ENCODE data around the gene DPF3. TPM values are rescaled to one million over a fixed set of nuclear protein-coding genes. Genes with fewer than 3 reads are reported as not detected.

DPF3 gene
- total RNA-seq, 1 donor from 2014 or later = 0.90 TPM

DNA sequence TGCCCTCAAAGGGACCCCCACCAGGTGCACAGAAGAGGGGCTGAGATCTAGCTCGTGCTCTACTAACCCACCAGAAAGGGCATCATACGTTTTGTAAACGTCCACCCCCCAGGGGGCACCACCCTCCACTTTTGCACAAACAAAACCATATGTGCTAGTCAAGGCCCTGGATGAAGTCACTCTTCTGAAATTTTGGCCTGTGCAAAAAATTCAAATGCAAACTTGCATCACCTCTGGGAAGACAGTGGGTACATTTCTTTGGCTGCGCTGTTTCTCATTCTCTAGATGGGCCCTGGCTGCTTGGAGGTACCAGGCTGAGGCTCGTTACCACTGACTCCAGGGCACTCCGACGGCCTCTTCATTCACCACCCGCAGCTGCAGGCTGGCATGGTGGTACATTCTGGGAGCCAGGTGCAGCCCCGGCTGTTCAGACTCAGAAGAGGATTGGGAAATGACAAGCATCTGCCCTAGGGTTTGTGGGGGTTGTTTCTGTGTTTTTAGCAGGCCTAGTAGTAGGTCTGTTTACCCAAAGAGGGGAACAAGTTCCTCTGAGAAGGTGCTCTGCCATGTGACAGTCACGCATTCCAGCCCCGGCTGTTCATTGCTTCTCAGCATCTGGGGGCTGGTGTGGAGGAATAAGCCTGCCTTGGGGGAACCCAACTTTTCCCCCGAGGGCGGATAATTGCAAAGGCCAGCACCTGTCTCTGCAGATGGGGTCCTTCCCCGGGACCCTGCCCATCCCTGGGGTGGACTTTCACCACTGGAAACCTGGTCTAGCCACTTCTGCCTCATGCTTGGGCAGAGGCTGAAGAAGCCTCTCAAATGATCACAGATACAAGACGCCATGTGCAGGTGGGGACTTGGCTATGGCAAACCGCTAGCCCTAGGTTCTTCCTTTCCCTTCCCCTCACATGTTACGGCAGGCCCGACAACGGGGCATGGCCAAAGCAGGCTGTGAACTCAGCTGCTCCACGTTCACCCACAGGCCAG lies 147.6 kb downstream of the DPF3 start:
- DNase-seq (no peak), ATAC-seq (no peak)
- Histone ChIP-seq H3K4me3 (no peak overlapping the region), H3K36me3 (no peaks in the 10 kb centered on the region), H3K27me3 (no peaks in the 10 kb centered on the region), H3K27ac (no peak overlapping the region), H3K4me1 (no peaks in the 10 kb centered on the region), H3K9me3 (no peaks in the 10 kb centered on the region)
- no peak for TF ChIP-seq CTCF (IDR thresholded peaks at IDR 0.05)
- intact Hi-C loops (cut with DNase I) = no loop called here

- Histone ChIP-seq H3K4me3 (no peak overlapping the region), H3K9me3 (no peaks in the 10 kb centered on the region), H3K27me3 (no peaks in the 10 kb centered on the region), H3K27ac (no peak overlapping the region), H3K36me3 (no peaks in the 10 kb centered on the region), H3K4me1 (no peaks in the 10 kb centered on the region)
- no peak for TF ChIP-seq CTCF (IDR thresholded peaks at IDR 0.05)
- intact Hi-C loops (cut with DNase I) = no loop called here
- ATAC-seq (no peak), DNase-seq (no peak)
Observed at GRCh38 chr14:72745546-72745945, 148.4 kb downstream of the DPF3 start.

DNA sequence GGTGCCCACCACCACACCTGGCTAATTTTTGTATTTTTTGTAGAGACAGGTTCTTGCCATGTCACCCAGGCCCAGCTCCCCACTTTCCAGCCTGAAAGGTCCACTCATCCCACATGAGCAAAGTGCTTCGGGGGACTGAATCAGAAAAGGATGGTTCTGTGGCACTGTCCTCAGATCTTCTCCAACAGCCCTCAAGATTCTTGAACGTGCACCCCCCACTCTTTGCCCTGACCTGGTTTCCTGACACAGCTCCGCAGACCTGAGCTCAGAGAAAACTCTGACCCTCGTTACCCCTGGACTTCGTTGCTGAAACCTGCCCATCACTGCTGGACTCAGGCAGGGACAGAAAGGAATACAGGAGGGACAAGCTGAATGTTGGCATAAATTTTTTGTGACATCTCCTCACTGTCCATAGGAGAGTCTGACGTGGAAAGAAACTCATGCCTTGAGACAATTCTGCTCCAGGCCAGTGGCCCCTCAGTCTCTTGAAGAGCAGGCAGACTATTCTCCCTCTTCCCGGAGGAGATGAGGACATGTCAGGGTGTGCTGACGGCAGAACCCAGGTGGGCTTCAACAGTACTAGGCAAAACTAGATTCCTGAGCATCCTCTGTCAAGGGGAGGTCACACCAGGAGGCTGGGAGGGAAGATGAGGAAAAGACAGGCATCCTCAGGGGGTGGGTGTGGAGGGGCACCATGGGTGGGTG lies 149.3 kb downstream of the DPF3 start:
- intact Hi-C loops (cut with DNase I) = no loop called here
- H3K27ac ChIP-seq = no peak overlapping the region
- H3K36me3 ChIP-seq = no peaks in the 10 kb centered on the region
- H3K9me3 ChIP-seq = no peaks in the 10 kb centered on the region
- TF ChIP-seq CTCF (IDR thresholded peaks at IDR 0.05) = no peak
- ATAC-seq = no peak
- no peak overlapping the region for H3K4me3 ChIP-seq
- DNase-seq = no peak
- no peaks in the 10 kb centered on the region for H3K4me1 ChIP-seq
- H3K27me3 ChIP-seq = no peaks in the 10 kb centered on the region

DNA sequence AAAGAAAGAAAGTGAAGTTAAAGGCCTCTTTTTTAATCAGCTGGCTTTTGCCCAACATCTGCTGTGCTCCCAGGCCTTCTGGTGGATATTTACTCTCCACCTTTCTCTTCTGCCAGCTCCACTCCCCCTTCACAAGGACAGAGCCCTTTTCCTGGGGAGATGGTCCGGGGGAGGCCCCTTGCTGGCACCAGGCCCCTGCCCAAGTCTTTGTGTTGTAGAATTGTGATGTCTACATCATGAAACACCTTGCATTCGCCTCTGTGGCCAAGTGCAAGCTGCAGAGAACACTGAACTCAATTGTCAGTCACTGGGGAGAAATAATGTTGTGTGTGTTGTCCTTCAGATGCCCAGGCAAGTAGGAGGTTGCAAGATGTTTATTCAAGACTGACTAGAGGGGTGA lies 150.3 kb downstream of the DPF3 start:
- H3K36me3 ChIP-seq = no peaks in the 10 kb centered on the region
- H3K4me1 ChIP-seq = no peaks in the 10 kb centered on the region
- ATAC-seq = no peak
- DNase-seq = no peak
- intact Hi-C loops (cut with DNase I) = no loop called here
- no peaks in the 10 kb centered on the region for H3K27me3 ChIP-seq
- no peaks in the 10 kb centered on the region for H3K9me3 ChIP-seq
- H3K27ac ChIP-seq = no peak overlapping the region
- TF ChIP-seq CTCF (IDR thresholded peaks at IDR 0.05) = no peak
- no peak overlapping the region for H3K4me3 ChIP-seq

DNA sequence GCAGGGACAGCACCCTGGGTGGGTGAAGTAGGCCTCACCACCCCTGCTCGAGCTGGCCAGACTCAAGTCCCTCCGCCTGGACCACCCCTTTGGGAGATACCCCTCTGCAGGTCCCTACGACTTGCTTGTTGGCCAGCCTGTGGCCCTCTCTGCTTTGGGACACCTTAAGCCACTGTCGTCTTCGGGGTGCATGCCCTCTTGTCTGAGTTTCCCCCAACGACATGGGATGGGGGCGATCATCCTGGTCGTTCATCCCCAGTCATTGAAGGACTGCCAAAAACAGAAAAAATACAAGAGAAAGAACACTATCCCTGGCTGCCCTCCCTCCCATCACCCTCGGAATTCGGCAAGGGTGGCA lies 151.1 kb downstream of the DPF3 start:
- no peaks in the 10 kb centered on the region for H3K27me3 ChIP-seq
- no peaks in the 10 kb centered on the region for H3K4me1 ChIP-seq
- H3K36me3 ChIP-seq = no peaks in the 10 kb centered on the region
- H3K9me3 ChIP-seq = no peaks in the 10 kb centered on the region
- TF ChIP-seq CTCF (IDR thresholded peaks at IDR 0.05) = no peak
- H3K4me3 ChIP-seq = no peak overlapping the region
- no peak overlapping the region for H3K27ac ChIP-seq
- intact Hi-C loops (cut with DNase I) = no loop called here
- DNase-seq (no peak), ATAC-seq (no peak)

Measured in upper lobe of right lung (tissue), 1 donor.